ENCODE measurements around the gene LRP6.
"Not testable (repeated sequence)": the region's sequence is repeated elsewhere in the genome, so short reads cannot be mapped to it uniquely, and the experiment has no call there.

Gene LRP6

DNA sequence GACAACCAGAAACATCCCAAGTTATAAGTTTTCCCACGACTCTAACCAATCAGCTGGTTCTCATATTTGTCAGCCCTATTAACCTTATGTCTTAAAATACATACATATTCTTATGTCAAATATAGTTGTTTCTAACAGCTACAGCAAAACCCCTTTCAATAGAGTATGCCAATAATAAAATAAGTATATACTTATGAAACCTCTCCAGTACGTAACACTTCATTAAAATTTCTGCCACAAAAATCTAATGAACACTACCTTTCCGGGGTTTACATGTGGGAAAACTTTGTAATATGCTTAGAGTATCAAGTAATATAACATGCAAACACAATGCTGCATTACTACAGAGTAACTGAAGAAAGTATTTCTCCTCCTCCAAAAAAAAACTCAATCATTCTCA lies 1.8 kb downstream of the LRP6 start:
- DNase-seq, result no peak

DNA sequence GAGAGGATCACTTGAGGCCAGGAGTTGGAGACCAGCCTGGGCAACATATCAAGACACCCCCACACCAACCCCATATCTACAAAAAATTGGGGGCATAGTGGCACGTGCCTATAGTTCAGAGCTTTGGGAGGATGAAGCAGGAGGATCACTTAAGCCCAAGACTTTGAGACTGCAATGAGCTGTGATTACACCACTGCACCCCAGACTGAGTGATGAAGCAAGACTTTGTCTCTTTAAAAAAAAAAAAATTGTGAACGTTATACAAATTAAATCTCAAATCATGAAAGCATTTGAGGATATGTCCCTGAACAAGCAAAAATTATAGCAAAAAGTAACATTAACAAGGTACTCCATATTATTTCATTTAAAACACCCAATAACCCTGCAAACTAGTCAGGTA lies 2.9 kb downstream of the LRP6 start:
- DNase-seq, result no peak

DNA sequence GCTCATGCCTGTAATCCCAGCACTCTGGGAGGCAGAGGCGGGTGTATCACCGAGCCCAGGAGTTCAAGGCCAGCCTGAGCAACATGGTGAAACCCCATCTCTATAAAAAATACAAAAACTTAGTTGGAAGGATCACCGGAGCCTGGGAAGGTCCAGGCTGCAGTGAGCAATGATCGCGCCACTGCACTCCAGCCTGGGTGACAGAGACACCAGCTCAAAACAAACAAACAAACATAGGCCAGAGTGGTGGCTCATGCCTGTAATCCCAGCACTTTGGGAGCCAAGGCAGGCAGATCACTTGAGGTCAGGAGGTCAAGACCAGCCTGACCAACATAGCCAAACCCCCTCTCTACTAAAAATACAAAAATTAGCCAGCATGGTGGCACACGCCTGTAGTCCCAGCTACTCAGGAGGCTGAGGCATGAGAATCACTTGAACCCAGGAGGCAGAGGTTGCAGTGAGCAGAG lies 10.5 kb downstream of the LRP6 start:
- DNase-seq, result not testable (repeated sequence)

DNA sequence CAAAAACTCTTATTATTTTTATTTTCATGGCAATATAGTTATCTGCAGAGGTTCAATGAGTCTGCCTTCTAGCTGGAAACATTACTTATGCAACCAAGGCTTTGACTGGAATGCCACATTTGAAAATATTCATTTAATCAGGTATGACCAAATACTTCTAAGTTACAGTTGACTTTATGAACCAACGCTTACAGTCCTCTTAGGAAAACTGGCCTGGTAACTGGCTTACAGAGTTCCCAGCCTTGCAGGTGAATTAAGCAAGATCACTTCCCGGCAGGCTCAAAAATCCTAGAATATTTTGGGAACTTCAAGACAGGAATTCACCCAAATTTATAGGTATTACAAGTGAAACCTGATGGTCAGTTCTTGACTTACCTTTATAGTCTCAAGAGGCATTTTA lies 12.3 kb downstream of the LRP6 start:
- DNase-seq, result no peak

DNA sequence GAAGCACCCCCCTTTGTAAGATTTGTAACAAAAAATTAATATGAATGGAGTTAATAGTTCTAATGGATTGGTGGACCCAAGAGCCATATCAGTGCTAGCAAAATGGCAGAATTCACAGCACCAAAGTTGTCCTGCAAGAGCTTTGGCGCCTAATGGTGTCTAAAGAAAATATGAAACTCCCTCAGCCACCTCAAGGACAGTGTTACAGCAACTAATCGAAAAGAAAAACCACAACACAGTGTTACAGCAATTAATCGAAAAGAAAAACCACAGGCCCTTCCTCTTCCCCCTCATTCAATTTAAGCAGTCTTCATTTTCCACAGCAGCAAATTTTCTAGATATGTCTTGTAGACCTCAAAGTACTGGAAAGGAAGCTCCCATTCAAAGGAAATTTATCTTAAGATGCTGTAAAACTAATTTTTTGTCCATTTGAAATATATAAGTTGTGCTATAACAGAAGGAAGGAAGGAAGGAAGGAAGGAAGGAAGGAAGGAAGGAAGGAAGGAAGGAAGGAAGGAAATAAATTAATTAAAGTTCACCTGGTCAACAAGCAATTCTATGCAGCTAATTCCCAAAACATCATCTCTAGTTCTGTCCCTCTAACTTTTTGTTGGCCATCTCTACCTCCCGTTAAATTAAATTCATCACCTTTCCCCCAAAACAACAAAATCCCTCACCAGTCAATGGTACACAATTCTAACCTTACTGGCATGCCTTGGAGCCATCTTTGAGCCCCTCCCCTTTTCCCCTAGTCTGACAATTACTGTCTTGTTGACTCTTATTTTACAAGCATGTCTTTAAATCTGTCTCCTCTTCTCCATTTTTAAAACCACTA lies 17.4 kb downstream of the LRP6 start:
- DNase-seq, result no peak

DNA sequence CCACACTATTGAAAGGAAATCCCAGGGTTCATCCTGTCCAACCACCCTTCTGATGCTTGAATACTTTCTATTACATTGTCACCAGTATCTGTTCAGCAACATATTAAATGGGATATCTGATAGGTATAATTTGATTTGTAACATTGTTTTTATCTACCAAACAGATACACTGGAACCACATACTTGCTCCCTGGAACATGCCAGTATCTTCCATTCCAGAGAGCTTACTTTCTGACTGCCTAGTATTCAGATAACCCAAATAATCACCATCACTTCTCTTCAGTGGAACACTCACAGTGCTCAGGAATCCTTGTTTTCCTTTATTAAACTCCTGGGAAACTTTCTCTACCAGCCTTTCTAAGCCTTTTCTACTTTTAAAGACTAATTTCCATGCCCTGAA lies 19.3 kb downstream of the LRP6 start:
- no peak for DNase-seq

DNA sequence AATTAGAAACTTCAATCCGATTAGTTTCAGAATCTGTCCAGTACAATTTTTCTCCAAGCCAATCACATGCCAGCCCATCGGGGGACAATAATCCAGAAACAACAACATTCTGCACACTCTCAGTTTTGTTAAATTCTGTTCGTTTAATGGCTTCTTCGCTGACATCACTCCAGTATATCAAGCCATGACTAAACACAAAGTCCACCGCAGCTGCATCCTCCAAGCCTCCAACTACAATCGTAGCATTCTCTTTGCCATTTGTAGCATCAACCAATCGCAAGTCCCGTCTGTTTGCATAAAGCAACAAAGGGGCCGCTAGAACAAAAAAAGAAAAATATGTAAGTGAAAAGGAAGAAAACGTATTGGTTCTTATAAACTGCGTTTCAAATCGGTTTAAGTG lies 22.5 kb downstream of the LRP6 start:
- DNase-seq, result no peak

DNA sequence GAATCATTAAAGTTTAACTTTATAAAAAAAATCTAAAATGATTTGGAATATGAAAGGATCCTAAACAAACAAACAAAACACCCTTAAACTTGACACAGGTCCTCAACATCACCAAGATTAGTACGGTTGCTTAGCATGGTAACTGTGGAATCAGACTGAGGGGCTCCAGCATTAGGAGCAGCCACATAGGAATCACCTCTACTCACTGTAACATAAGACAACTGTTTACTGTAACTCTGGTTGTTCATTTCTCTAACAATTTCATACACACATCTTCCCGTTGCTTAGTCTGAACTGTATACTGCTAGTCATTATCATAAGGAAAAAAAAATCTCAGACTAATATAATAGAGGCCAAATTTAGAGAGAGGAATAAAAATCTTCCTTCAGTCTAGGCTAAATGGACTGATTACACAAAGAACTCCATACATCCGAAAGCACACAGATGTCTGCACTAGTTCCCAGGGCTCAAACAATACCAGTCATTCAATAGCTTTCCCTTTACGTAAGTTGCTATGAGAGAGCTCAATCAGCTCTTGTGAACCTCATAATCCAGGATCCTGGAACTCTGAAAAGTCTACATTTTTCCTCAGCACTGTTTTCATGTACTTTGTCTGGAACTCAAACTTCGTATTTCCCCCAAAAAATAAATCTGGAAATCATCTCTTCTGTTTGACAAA lies 26.0 kb downstream of the LRP6 start:
- no peak for DNase-seq

DNA sequence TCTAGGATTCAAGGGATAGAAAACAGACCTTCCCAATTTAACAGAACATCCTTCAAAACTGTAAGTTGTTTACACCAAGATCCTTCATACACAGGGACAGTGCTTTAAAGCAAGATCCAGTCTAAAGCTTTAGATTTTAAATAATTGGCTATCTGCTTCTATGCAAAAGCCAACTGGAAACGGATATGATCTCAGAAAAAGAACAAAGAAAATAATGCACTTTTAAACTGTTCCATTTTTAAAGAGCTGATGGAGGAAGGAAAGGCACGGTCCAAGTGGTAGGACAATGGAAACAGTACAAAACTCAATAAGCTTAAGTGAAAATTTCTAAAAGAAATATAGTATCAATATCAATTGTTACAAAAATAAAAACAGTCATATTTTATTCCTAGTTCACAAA lies 27.7 kb downstream of the LRP6 start:
- DNase-seq, result no peak

DNA sequence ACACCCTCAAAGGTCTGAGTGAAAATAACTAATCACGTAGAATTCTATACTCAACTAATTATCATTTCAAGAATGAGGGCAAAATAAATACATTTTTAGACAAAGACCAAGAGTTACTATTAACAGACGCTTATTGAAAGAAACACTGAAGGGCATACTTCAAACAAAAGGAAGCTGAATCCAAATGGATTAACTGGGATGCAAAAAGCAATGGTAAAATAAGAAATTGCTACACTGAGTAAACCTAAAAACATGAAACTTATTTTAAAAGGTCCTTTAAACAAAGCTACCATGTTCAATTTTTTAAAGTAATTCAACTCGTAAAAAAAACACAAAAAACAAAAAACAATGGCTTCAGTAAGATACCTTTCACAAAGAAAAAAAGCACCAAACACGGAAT lies 28.2 kb downstream of the LRP6 start:
- no peak for DNase-seq

DNA sequence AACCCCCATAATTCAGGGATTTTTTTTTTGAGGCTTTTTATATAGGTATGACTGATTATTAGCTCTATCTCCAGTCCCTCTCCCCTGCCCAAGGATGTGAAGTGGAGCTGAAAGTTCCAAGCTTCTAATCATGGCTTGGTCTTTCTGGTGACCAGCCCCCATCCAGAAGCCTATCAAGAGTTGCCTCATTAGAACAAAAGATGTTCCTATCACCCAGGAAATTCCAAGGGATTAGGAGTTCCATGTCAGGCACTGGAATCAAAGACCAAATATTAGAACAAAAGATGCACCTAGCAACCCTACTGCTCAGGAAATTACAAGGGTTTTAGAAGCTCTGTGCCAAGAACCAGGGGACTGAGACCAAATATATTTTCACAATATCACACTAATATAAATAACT lies 29.9 kb downstream of the LRP6 start:
- no peak for DNase-seq

DNA sequence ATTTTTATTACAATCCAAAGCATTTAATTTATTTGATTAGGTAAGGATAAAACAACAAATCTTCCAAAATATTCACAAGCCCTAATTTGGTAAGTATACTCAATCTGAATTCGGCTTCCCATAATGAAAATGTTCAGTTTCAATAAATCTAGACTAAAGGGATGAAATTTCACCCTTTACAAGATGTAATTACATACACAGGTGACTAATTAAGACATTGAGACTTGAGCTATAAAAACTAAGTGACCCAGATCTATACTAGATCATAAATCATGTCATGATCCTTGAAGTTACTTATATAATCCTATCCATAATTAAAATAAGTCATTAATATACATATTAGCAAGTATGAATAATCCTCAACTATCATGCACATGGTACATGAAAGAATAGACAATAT lies 36.6 kb downstream of the LRP6 start:
- no peak for DNase-seq

DNA sequence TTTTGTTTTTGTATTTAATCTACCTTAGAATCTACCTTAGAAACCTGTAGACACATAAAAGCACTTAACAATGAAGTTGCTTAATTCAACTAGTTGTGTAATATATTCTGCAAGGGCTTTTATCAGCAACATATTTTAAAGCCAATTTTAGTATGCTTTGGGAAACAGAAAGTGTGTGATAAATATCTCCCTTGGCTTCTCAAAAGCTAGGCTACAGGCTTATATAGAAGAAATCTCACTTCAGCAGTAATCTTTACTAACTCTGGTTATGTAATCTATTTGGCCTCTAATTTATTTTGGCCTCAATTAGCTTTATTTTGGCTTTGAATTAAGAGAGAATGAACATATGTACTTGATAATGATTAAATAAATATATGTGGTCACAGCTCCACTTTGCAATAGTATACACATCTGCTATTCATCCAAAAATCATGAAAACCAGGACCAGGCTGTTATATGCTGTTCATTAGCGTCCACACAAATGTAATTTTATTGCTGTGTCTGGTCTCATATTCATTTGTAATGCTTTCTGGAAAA lies 37.2 kb downstream of the LRP6 start:
- no peak for DNase-seq

DNA sequence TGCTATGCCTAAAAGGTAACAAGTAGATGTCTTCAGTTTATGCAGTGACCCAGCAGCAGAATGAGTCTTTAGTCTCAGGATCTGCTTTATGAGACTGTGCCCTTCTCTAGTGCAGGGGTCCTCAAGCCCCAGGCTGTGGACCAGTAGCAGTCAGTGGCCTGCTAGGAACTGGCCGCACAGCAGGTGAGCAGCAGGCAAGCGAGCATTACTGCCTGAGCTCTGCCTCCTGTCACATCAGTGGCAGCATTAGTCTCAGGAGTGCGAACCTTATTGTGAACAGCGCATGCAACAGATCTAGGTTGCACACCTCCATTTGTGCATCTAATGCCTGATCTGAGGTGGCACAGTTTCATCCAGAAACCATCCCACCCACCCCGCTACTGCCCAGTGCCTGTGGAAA lies 38.4 kb downstream of the LRP6 start:
- DNase-seq, result no peak

DNA sequence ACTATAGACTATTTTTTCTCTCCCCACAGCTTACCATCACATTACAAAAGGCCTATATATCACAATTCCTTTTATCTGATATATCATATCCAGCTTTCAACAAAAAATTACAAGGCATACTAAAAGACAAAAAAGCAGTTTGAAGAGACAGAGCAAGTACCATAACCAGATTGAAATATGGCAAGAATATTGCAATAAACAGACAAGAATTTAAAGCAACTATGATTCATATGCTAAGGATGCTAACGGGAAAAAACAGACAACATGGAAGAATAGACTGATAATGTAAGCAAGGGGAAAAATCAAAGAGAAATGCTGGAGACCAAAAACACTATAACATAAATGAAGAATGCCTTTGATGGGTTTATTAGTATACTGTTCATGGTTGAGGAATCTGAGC lies 40.7 kb downstream of the LRP6 start:
- no peak for DNase-seq

DNA sequence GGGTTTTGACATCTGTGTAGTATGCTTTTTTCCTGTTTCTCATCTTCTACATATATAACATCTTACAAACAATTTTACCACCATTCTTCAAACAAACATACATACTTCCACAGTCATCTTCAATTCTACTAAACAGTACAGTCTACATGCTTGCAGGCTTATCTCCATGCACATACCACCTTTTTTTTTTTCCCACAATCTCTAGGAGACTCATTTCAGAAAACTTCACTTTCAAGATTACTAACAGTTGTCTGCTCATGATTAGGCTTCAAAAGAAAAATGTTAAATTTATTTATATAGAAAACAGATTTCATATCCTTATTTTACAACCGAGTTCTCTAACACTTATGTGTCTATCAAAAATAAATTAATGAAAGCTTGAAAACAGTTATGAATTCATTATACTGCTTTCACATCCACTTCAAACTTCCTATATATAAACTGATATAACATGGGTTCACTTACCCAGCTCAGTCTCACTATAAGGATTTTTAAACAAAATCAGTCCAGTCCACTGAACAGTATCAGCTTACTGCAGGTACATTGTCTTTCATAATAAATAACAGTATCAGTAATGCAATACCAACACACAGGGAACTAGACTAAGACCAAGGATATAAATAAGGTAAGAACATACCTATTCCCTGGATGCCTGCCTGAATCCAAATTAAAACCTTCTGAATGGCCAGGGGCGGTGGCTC lies 42.5 kb downstream of the LRP6 start:
- DNase-seq, result no peak

DNA sequence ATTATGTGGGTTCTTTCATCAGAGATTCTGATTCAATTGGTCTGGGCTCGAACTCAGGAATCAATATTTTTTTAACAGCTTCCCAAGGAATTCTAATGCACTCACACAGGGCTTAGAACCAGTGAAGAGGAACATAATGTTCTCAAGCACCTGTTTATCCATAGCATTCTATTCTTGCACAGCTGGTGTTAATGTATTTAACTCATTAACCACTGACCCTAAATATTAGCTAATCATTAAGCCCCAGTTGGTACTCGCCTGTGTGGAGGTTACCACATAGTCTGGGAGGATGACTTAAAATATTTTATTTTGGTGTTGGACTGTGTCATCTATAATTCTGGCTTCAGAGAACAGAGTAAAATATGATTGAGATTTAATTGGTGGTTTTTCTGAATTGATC lies 45.3 kb downstream of the LRP6 start:
- DNase-seq, result no peak

DNA sequence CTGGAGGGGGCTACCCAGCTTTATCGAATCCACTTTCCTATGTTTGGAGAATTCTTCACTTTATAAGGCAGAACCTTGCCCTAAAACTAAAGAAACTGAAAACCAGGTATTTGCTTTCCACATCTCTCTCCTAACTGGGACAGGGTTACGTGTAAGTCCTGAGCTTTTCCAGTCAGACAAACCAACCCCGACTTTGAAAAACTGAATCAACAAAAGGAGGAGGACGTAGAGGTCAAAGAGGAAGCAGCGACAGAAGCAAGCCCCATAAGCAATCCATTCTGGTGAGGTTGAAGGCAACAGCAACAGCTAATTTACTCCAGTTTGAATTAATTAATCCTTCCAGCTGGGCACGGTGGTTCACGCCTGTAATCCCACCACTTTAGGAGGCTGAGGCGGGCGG lies 47.2 kb downstream of the LRP6 start:
- DNase-seq, result no peak

DNA sequence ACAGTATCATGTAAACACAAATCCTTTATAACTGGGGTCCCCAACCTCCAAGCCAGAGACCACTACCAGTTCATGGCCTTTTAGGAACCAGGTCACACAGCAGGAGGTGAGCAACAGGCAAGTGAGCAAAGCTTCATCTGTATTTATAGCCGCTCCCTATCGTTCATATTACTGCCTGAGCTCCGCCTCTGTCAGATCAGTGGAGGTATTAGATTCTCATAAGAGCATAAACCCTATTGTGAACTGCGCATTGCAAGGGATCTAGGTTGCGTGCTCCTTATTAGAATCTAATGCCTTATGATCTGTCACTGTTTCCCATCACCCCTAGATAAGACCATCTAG lies 49.9 kb downstream of the LRP6 start:
- DNase-seq, result no peak

DNA sequence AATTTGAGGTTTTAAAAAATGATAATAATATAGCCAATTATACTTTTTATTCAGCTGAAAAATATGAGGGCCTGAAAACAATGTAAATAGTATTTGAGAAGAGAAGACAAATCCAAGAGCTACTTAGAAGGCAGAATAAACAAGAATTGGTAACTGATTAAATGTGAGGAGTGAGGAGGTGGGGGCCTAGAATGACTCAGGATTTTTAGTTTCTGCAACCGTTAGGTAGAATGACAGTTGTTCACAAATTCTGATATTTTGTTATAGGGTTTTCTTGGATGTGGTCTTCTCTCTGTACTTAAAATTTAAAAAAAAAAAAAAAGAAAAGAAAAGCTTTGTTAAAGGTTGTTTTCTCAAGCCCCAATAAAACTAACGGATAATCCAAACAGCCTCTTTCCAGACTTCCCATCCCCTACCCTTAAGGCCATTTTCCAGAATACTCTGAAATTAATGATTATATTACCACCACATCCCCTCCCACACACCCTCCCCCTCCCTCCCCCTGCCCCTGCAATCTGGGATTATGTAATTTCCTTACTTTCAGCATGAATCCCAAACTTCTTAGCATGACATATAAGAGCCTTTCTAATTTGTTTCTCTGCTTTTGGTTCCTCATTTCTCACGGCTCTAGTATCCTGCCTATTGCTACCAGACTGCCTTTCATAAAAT lies 50.4 kb downstream of the LRP6 start:
- DNase-seq, result no peak

DNA sequence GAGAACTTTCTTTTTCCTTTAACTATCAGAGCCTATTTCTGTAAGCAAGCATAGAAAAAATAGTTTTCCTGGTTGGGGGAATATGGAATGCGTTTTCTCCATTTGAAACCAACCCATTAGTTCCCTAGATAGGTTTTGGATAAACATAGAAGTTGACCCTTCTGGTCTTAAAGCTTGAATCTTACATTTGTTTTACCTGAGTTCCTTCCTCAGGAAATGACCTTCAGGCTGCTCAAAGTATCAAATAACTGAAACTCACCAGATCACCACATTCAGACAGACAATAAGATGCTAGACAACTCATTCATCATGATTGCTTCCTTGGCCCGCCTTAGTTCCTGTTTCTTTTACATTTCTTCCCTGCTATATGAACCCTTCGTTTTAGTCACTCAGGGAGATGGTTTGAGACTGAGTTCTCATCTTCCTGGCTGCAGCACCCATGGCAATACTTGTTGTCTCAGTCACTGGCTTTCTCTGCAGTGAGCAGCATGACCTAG lies 52.2 kb downstream of the LRP6 start:
- no peak for DNase-seq

DNA sequence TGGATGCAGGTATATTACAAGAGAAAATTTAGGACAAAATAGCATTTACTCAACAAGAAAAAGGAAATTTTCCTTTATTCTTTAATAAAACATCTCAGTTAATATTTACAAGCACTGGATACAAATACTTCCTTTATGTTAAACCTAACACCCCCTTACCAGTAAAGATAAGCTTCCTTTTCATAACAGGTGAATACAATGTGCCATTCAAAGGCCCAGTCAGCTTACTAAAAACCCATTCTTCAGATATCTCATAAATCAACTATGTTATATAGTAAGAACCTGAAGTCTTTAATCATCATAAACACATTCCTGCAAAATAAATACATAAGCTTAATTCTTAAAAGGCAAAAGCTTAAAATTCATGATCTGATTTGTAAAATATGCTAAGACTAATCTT lies 52.6 kb downstream of the LRP6 start:
- no peak for DNase-seq

DNA sequence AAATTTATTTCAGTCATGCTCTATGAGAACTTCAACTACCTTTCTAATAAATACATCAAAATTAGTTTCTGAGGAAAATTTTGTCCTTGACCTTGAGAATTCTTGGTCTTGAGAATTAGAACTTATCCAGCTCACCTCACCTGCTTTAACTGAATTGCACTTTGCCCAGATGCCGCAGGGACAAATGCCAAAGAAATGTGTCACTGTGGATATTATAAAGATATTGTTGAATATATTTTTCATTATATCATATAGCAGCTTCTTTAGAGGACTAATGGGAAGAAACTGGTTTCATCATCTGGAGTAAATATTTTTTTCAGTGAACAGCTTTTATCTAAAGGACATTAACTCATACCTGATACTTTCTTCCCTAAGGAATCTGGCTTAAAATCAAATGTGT lies 54.1 kb downstream of the LRP6 start:
- no peak for DNase-seq

All from SW 1271 (cell line).